Stimulated activated CD4-positive, alpha-beta T cell treated with anti-CD3 and anti-CD28 coated beads, Interleukin-1b, Interleukin-23, amount 100 ng/mL, for 1 hour (primary cell): Measurements from ENCODE around the gene TANC2.
A peak's percentile ranks its signal among the peaks of the same experiment; 100 is the strongest.
"Not testable (repeated sequence)": the region's sequence is repeated elsewhere in the genome, so short reads cannot be mapped to it uniquely, and the experiment has no call there.

Experiments
- DNase-seq, 2 donors: peaks; one replicate each; pipeline ENCODE4 v3.0.0-alpha.2; 2020; ENCODE audit warnings: low read depth in 2 of 2

The TANC2 gene

GRCh38 chr17:62964506-62964905 lies 1.5 kb upstream of the TANC2 start:
- DNase-seq = no peak

- DNase-seq = no peak
Measured at GRCh38 chr17:62965174-62965685, 805 bp upstream of the TANC2 start.

GRCh38 chr17:62966426-62967204 lies 580 bp downstream of the TANC2 start:
- peak in 1 of 2 donors; percentile 43 for DNase-seq

GRCh38 chr17:62967205-62967529 lies 1.1 kb downstream of the TANC2 start:
- DNase-seq = no peak

GRCh38 chr17:62968445-62968923 lies 2.4 kb downstream of the TANC2 start:
- peak; percentile 8 to 16 for DNase-seq

- DNase-seq = no peak
Measured at GRCh38 chr17:62970610-62971009, 4.6 kb downstream of the TANC2 start.

- DNase-seq = no peak
Measured at GRCh38 chr17:62971853-62972252, 5.8 kb downstream of the TANC2 start.

GRCh38 chr17:62974788-62975187 lies 8.8 kb downstream of the TANC2 start:
- no peak for DNase-seq

GRCh38 chr17:62975206-62975605 lies 9.2 kb downstream of the TANC2 start:
- DNase-seq = no peak

GRCh38 chr17:62976643-62977231 lies 10.7 kb downstream of the TANC2 start:
- DNase-seq = not testable (repeated sequence)

GRCh38 chr17:62980842-62981241 lies 14.8 kb downstream of the TANC2 start:
- DNase-seq = no peak

- DNase-seq = no peak
Measured at GRCh38 chr17:62981933-62982332, 15.9 kb downstream of the TANC2 start.

- no peak for DNase-seq
Measured at GRCh38 chr17:62984801-62985200, 18.8 kb downstream of the TANC2 start.

- no peak for DNase-seq
Measured at GRCh38 chr17:62986549-62986948, 20.5 kb downstream of the TANC2 start.

- no peak for DNase-seq
Measured at GRCh38 chr17:62987136-62987535, 21.1 kb downstream of the TANC2 start.

GRCh38 chr17:62989501-62989900 lies 23.5 kb downstream of the TANC2 start:
- DNase-seq = no peak

- DNase-seq = no peak
Measured at GRCh38 chr17:62994931-62995330, 28.9 kb downstream of the TANC2 start.

GRCh38 chr17:62995377-62995885 lies 29.4 kb downstream of the TANC2 start:
- DNase-seq = no peak

- no peak for DNase-seq
Measured at GRCh38 chr17:62996221-62996620, 30.2 kb downstream of the TANC2 start.

- no peak for DNase-seq
Measured at GRCh38 chr17:62998166-62998565, 32.1 kb downstream of the TANC2 start.

- DNase-seq = no peak
Measured at GRCh38 chr17:62998665-62999393, 32.8 kb downstream of the TANC2 start.

- no peak for DNase-seq
Measured at GRCh38 chr17:62999736-63000135, 33.7 kb downstream of the TANC2 start.
